HepG2 (cell line): ENCODE results near the gene SYNJ2. TPM values are rescaled to one million over a fixed set of nuclear protein-coding genes. Genes with fewer than 3 reads are reported as not detected.

Experiments
- ATAC-seq: fragments of 200-7000 bp; cut with Tn5 transposase; 3 replicates; pipeline ENCODE4 v1.9.1; 2020; ENCODE audit warnings: mild to moderate bottlenecking, moderate library complexity
- BruUV-seq: library from RNA; stranded (reverse); fragments of 400-500 nt; replicated peaks from 2 replicates; lab custom pipeline; 2021; lab: Mats Ljungman, UMichigan
- CTCF ChIA-PET: fragments of 300-600 bp; formaldehyde crosslinking; extraction: SDS; loops from one replicate; lab custom pipeline; 2021; ENCODE audit warnings: low total read pairs, inconsistent platforms, low intra/inter-chr PET ratio; lab: Yijun Ruan, JAX
- POLR2A ChIA-PET: fragments of 350-600 bp; sonication (Branson Sonifier 250); formaldehyde crosslinking; loops from one replicate; lab custom pipeline; 2020; ENCODE audit warnings: antibody characterized with exemption, inconsistent platforms; lab: Yijun Ruan, JAX
- DNase-seq: peaks from one replicate; pipeline ENCODE4 v3.0.0-alpha.2; 2015; ENCODE audit warnings: low spot score
- FAIRE-seq: peaks from 3 replicates; lab custom pipeline; 2011; peaks lifted over from hg19 to GRCh38; lab: Jason Lieb, UNC
- H2AFZ ChIP-seq: one replicate; pipeline ENCODE4 v1.6.1; 2011; ENCODE audit warnings: low read length, inconsistent platforms
- H3K27ac ChIP-seq: fragments of 300-600 bp; 3 replicates; pipeline ENCODE4 v1.8.0; 2011; ENCODE audit warnings: mixed run types, mild to moderate bottlenecking, mixed read lengths, low read length, inconsistent platforms; ENCODE audit not compliant: insufficient read depth; ENCODE audit errors: extremely low read length
- H3K27me3 ChIP-seq, 2 experiments: fragments of 200-600 bp in 1 of 2; 2 replicates in 1 of 2; 3 replicates in 1 of 2; pipeline versions ENCODE4 v1.6.0 to v1.8.0; 2011; ENCODE audit warnings: low read length in 2 of 2, mild to moderate bottlenecking in 2 of 2, moderate library complexity in 2 of 2, inconsistent platforms in 1 of 2; ENCODE audit not compliant: insufficient read depth in 2 of 2, control insufficient read depth in 1 of 2
- H3K36me3 ChIP-seq, 2 experiments: fragments of 200-600 bp in 1 of 2; replicated peaks in 1 of 2; 2 replicates in 1 of 2; 3 replicates in 1 of 2; pipeline versions ENCODE4 v1.5.1 to v1.8.0; 2011; ENCODE audit warnings: low read length in 2 of 2, inconsistent platforms in 1 of 2; ENCODE audit not compliant: insufficient read depth in 2 of 2, control insufficient read depth in 1 of 2
- H3K4me1 ChIP-seq: 2 replicates; pipeline ENCODE4 v1.5.1; 2012; ENCODE audit warnings: low read length, inconsistent platforms; ENCODE audit not compliant: insufficient read depth
- H3K4me2 ChIP-seq: 2 replicates; pipeline ENCODE4 v1.6.0; 2011; ENCODE audit warnings: low read depth, low read length, inconsistent platforms
- H3K4me3 ChIP-seq, 3 experiments: fragments of 200-600 bp in 1 of 3; sonication (generic), shearing (Covaris generic) in 1 of 3; replicated peaks in 1 of 3; 2 replicates each; pipeline ENCODE4 v1.5.1; 2011 to 2016; ENCODE audit warnings: low read length in 3 of 3, inconsistent platforms in 2 of 3, low read depth in 2 of 3, mild to moderate bottlenecking in 2 of 3, control low read depth in 1 of 3, mixed read lengths in 1 of 3; ENCODE audit not compliant: insufficient read depth in 1 of 3
- H3K79me2 ChIP-seq: one replicate; pipeline ENCODE4 v1.6.1; 2011; ENCODE audit warnings: low read length, inconsistent platforms; ENCODE audit not compliant: insufficient read depth
- H3K9ac ChIP-seq: 2 replicates; pipeline ENCODE4 v1.6.0; 2011; ENCODE audit warnings: mild to moderate bottlenecking, low read depth, low read length, inconsistent platforms; ENCODE audit not compliant: insufficient read depth
- H3K9me3 ChIP-seq: 2 replicates; pipeline ENCODE4 v1.5.1; 2012; ENCODE audit warnings: mild to moderate bottlenecking, low read length
- H4K20me1 ChIP-seq: 2 replicates; pipeline ENCODE4 v1.6.0; 2011; ENCODE audit warnings: inconsistent platforms, mild to moderate bottlenecking, low read length, moderate library complexity; ENCODE audit not compliant: insufficient read depth
- AGO2 ChIP-seq: fragments of 200-400 bp; formaldehyde crosslinking; optimal IDR thresholded peaks from 2 replicates; pipeline ENCODE3; 2017; ENCODE audit warnings: mild to moderate bottlenecking, low read depth, low read length, moderate library complexity
- GATAD1 ChIP-seq: IDR thresholded peaks from 2 replicates; pipeline ENCODE4 v1.6.1; 2016; ENCODE audit warnings: missing genetic modification reagents, missing compliant biosample characterization
- KDM5B ChIP-seq: sonication (generic); formaldehyde crosslinking; IDR thresholded peaks from 2 replicates; pipeline ENCODE4 v1.4.0; 2020; ENCODE audit warnings: missing genetic modification reagents, mild to moderate bottlenecking, borderline replicate concordance
- POLR2A ChIP-seq, 2 experiments: IDR thresholded peaks; 2 replicates each; pipeline ENCODE4 v1.6.1; 2011; ENCODE audit warnings: low read depth in 2 of 2, low read length in 2 of 2, mild to moderate bottlenecking in 1 of 2, moderate library complexity in 1 of 2; ENCODE audit not compliant: insufficient read depth in 1 of 2
- ZBTB38 ChIP-seq: sonication (generic); formaldehyde crosslinking; IDR thresholded peaks from 2 replicates; pipeline ENCODE4 v1.5.1; 2020; ENCODE audit warnings: mild to moderate bottlenecking, missing genetic modification reagents
- ZNF337 ChIP-seq: sonication (generic); formaldehyde crosslinking; IDR thresholded peaks from 2 replicates; pipeline ENCODE4 v1.5.1; 2020; ENCODE audit warnings: missing genetic modification reagents, low read depth, mild to moderate bottlenecking, borderline replicate concordance
- ZNF547 ChIP-seq: sonication (generic); formaldehyde crosslinking; IDR thresholded peaks from 2 replicates; pipeline ENCODE4 v1.5.1; 2020; ENCODE audit warnings: mild to moderate bottlenecking, missing genetic modification reagents
- ZNF768 ChIP-seq: sonication (generic); formaldehyde crosslinking; IDR thresholded peaks from 2 replicates; pipeline ENCODE4 v1.4.0; 2020; ENCODE audit warnings: missing genetic modification reagents
- WGBS: methylation state at CpG from one replicate; pipeline ENCODE4 v1.1.6; 2017; ENCODE audit warnings: low lambda C conversion rate; 5-methylcytosine and 5-hydroxymethylcytosine counted together
- in situ Hi-C: cut with HindIII; loops from 2 replicates; pipeline ENCODE4 v1.10.0; 2017; ENCODE audit warnings: low pct_unique_long_range_greater_than_20kb; ENCODE audit not compliant: extremely low pct_ligation_motif_present
- intact Hi-C: fragments of 100-400 bp; cut with micrococcal nuclease; formaldehyde crosslinking; loops from one replicate; pipeline ENCODE4 v1.10.0; 2022; ENCODE audit not compliant: unreplicated experiment
- polyA plus RNA-seq, 8 experiments: library from polyadenylated mRNA; depleted of rRNA in 3 of 8; stranded (reverse) in 7 of 8; unstranded in 1 of 8; fragments of >200 nt; fragmentation: Illumina TruSeq in 4 of 8; extraction: Trizol in 4 of 8; gene quantifications; 2 replicates each; pipeline versions ENCODE4 v1.2.1 to v1.2.3, GENCODE V29; 2011 to 2016; ENCODE audit warnings: low read depth in 4 of 8, missing spikeins in 1 of 8, mixed read lengths in 1 of 8; ENCODE audit not compliant: insufficient read depth in 1 of 8
- total RNA-seq, 5 experiments: library from RNA; depleted of rRNA; stranded (reverse); fragments of >200 nt; fragmentation: Illumina TruSeq; extraction: Trizol; gene quantifications; 2 replicates each; pipeline ENCODE4 v1.2.3, GENCODE V29; 2016; ENCODE audit warnings: low read depth in 1 of 5
- TF ChIP-seq, protein P1 (sequence below): sonication (generic); formaldehyde crosslinking; IDR thresholded peaks from 2 replicates; pipeline ENCODE4 v1.5.1; 2020; ENCODE audit warnings: mild to moderate bottlenecking, missing genetic modification reagents, borderline replicate concordance

Gene SYNJ2
- total and polyA plus RNA-seq, 2 of the 13 experiments (the other 11 are each of a cell fraction or from before 2014, with no cell fraction given): 39.1 to 57.6 TPM

DNA sequence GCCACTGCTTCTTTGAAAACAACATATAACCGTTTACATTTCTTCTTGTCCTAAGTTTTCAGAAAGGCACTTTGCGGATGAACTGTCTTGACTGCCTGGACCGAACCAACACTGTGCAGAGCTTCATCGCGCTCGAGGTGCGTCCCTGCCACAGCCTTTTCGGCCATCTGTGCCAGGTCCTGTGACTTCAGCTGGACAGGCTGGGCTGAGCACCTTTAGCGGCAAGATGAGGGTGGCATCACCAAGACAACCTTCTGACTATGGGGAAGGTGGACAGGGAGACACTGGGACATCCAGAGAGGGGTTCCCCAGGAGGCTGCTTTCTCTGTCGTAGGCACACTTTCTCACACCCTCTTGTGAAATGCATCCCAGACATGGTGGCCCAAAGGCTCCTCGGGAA lies 82.1 kb downstream of the SYNJ2 start:
- Histone ChIP-seq H3K27ac (no peak overlapping the region), H3K27me3 (no peaks in the 10 kb centered on the region), H3K9ac (no peak overlapping the region), H2AFZ (no peak overlapping the region), H3K4me3 (no peak overlapping the region), H3K4me1 (peaks cover 28% of the 10 kb centered on the region), H4K20me1 (no peaks in the 10 kb centered on the region), H3K9me3 (no peaks in the 10 kb centered on the region), H3K4me2 (no peak overlapping the region), H3K79me2 (no peaks in the 10 kb centered on the region), H3K36me3 (peaks cover 57 to 91% of the 10 kb centered on the region in 2 experiments)
- TF ChIP-seq, protein P1, sequence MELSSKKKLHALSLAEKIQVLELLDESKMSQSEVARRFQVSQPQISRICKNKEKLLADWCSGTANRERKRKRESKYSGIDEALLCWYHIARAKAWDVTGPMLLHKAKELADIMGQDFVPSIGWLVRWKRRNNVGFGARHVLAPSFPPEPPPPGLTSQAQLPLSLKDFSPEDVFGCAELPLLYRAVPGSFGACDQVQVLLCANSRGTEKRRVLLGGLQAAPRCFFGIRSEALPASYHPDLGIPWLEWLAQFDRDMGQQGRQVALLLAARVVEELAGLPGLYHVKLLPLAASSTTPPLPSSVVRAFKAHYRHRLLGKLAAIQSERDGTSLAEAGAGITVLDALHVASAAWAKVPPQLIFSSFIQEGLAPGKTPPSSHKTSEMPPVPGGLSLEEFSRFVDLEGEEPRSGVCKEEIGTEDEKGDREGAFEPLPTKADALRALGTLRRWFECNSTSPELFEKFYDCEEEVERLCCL: no peak
- TF ChIP-seq ZBTB38 (CRISPR knock-in tag): 0 out of 2 replicates have a peak, but pooled peaks have one; percentile 33
- no peak for DNase-seq
- CTCF ChIA-PET: no interaction called here
- intact Hi-C loops (no loop called here), in situ Hi-C loops (no loop called here)
- POLR2A ChIA-PET: interaction anchor here (1.2 kb wide), 1 partner anchor 14 kb away, joined by 3 read pairs; no protein-coding TSS in a partner anchor
- ATAC-seq: no peak
- no peak for FAIRE-seq
- no TSS peak for BruUV-seq
- over 99% methylated on average over 11 of the region's 11 CpGs for WGBS

DNA sequence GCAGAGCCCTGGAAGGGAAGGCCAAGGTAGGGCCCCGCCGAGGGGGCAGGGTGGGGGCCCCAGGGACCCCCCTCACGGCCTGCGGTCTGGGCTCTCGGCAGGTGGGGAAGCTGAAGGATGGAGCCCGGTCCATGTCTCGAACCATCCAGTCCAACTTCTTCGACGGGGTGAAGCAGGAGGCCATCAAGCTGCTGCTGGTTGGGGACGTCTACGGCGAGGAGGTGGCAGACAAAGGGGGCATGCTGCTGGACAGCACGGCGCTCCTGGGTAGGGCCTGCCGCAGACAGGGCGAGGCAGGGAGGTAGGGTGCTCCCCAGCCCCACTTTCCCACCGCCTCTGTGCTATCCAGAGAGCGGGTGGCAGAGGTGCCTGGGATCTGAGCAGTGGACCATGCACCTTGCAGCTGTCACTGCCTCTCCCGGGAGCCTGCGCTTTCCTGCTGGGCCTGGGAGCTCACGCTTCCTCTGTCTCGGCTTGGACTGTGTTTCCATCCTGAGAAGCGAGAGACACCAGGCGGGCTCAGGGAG lies 83.1 kb downstream of the SYNJ2 start:
- Histone ChIP-seq H3K4me1 (peaks cover 29% of the 10 kb centered on the region), H3K79me2 (no peaks in the 10 kb centered on the region), H3K36me3 (peaks cover 56 to 92% of the 10 kb centered on the region in 2 experiments), H3K27ac (no peak overlapping the region), H4K20me1 (no peaks in the 10 kb centered on the region)
- no TSS peak for BruUV-seq
- intact Hi-C loops: no loop called here
- in situ Hi-C loops: no loop called here
- no peak for TF ChIP-seq ZNF337 (CRISPR knock-in tag)
- no peak for TF ChIP-seq KDM5B
- TF ChIP-seq GATAD1 (CRISPR knock-in tag): no peak
- TF ChIP-seq ZNF768: peak; percentile 40; the same call in 1 of the 2 replicates
- TF ChIP-seq AGO2: peak; percentile 74
- no peak for TF ChIP-seq ZNF547 (CRISPR knock-in tag)
- 0 out of 4 replicates have a peak, but pooled peaks of 1 of the 2 experiments have one; percentile 28 for TF ChIP-seq POLR2A (IDR thresholded peaks at IDR 0.05; ENCODE audit: insufficient read depth in 1 of 2, low read depth in 2 of 2, low read length in 2 of 2)
- TF ChIP-seq, all 625 proteins: peak for 3
- ChIA-PET CTCF (no interaction called here), POLR2A (interaction anchor here (1.2 kb wide), 1 partner anchor 15 kb away, joined by 3 read pairs; no protein-coding TSS in a partner anchor)
- ATAC-seq: peak; percentile 6
- FAIRE-seq: no peak
- DNase-seq: no peak
- no peak overlapping the region for H3K4me3 ChIP-seq
- H3K9ac ChIP-seq: no peak overlapping the region
- 92% methylated on average over 20 of the region's 24 CpGs for WGBS
- no peaks in the 10 kb centered on the region for H3K9me3 ChIP-seq
- no peaks in the 10 kb centered on the region for H3K27me3 ChIP-seq
- H2AFZ ChIP-seq: no peak overlapping the region
- no peak overlapping the region for H3K4me2 ChIP-seq
